ENCODE data around the gene TAF4.

DNA sequence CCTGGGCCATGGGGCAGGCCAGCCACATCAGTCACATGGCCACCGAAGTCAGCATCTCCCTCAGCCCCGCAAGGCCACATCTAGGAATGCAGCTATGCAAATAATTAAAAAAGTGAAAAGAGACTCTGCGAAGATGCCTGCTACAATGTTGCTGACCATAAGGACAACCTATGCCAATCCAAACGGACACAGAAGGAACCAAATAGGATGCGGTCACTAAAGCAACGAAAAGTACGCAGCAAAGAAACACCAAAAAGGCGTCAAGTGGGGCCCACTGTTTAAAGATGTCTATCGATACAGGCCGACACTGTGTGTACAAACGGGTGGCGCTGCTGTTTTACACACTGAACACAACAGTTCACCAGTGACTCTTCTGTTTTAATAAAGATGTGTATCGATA lies 56.4 kb downstream of the TAF4 start:
- TF ChIP-seq, protein P1, sequence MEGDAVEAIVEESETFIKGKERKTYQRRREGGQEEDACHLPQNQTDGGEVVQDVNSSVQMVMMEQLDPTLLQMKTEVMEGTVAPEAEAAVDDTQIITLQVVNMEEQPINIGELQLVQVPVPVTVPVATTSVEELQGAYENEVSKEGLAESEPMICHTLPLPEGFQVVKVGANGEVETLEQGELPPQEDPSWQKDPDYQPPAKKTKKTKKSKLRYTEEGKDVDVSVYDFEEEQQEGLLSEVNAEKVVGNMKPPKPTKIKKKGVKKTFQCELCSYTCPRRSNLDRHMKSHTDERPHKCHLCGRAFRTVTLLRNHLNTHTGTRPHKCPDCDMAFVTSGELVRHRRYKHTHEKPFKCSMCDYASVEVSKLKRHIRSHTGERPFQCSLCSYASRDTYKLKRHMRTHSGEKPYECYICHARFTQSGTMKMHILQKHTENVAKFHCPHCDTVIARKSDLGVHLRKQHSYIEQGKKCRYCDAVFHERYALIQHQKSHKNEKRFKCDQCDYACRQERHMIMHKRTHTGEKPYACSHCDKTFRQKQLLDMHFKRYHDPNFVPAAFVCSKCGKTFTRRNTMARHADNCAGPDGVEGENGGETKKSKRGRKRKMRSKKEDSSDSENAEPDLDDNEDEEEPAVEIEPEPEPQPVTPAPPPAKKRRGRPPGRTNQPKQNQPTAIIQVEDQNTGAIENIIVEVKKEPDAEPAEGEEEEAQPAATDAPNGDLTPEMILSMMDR (IDR thresholded peaks at IDR 0.05; ENCODE audit: low read length): no peak
- TF ChIP-seq EZH2 (optimal IDR thresholded peaks at IDR 0.05; ENCODE audit: low read depth, low read length) (no peak), EZH2phosphoT487 (IDR thresholded peaks at IDR 0.05; ENCODE audit: low read length) (no peak)
